ENCODE measurements around the gene EYS. TPM values are rescaled to one million over a fixed set of nuclear protein-coding genes. Genes with fewer than 3 reads are reported as not detected.
A peak's percentile ranks its signal among the peaks of the same experiment; 100 is the strongest.
"Not testable (repeated sequence)": the region's sequence is repeated elsewhere in the genome, so short reads cannot be mapped to it uniquely, and the experiment has no call there.

EYS gene
- total and polyA plus RNA-seq, 2 experiments from 2014 or later: under 0.01 to 0.15 TPM

DNA sequence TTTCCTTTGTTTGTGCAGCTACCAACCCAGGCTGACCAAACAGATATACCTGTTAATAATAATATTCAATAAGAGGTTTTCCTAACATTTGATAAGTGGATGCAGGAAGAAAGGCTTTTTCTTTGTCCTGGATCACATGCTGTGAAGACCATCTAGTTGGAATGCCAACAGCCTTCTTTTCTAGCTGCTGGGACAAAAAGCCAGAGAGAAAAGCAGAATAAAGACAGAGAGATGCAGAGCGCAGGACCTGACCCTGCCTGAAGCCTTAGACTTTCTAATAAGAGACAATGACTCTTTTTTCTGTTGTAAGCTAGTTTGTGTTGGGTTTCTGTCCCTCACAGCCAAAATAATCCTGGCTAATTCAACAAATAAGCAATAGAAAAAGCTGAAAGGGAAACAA lies 1763.2 kb downstream of the EYS start:
- no peak for TF ChIP-seq CTCF (IDR thresholded peaks at IDR 0.05; ENCODE audit: low read depth, low read length)
- H3K9me3 ChIP-seq (ENCODE audit: low read depth): no peaks in the 10 kb centered on the region
- H3K27me3 ChIP-seq: no peaks in the 10 kb centered on the region
- no peak overlapping the region for H3K4me3 ChIP-seq
- no peaks in the 10 kb centered on the region for H3K36me3 ChIP-seq
- no peak overlapping the region for H3K27ac ChIP-seq
- H3K4me1 ChIP-seq (ENCODE audit: low read depth): peaks cover 17% of the 10 kb centered on the region
- DNase-seq (ENCODE audit: low read depth in 1 of 2, low spot score in 1 of 2): no peak

DNA sequence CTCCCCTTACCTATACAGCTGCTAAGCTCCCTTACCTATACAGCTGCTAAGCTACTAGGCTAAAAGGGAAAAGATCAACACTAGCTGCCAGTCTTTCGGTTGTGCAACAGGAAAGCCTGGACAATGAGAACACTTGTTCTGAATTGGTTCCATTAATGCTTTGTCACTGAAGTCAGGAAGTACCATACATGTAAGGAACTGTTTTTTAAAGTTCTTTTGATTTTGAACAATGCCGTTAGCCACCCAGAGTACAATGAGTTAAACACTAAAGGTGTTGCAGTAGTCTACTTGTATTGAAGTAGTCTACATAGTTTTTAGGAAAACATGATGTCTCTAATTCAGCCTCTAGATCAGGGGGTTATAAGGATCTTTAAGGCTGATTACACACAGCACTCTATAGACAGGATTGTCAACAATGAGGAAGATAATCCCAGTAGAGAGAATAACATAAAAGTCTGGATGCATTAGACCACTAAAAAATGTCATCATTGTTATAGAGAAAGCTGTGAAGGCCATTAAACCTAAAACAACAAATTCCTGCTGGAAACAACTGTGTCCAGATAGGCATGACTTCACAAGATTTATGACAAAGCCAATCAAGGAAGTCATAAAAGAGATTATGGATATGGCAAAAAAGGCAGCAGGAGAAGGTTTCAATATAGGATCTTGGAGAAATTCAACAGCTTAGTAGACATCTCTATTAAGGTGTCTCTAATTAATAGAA lies 1765.1 kb downstream of the EYS start:
- DNase-seq (ENCODE audit: low read depth in 1 of 2, low spot score in 1 of 2): peak in 1 of 2 donors; percentile 0
- H3K27ac ChIP-seq: no peak overlapping the region
- H3K4me1 ChIP-seq (ENCODE audit: low read depth): peaks cover 1% of the 10 kb centered on the region
- H3K36me3 ChIP-seq: no peaks in the 10 kb centered on the region
- H3K27me3 ChIP-seq: no peaks in the 10 kb centered on the region
- H3K9me3 ChIP-seq (ENCODE audit: low read depth): no peaks in the 10 kb centered on the region
- H3K4me3 ChIP-seq: no peak overlapping the region
- no peak for TF ChIP-seq CTCF (IDR thresholded peaks at IDR 0.05; ENCODE audit: low read depth, low read length)

GRCh38 chr6:63940056-63940455 lies 1767.0 kb downstream of the EYS start:
- H3K9me3 ChIP-seq (ENCODE audit: low read depth): no peaks in the 10 kb centered on the region
- no peaks in the 10 kb centered on the region for H3K27me3 ChIP-seq
- DNase-seq (ENCODE audit: low read depth in 1 of 2, low spot score in 1 of 2): no peak
- H3K27ac ChIP-seq: no peak overlapping the region
- peaks cover 5% of the 10 kb centered on the region for H3K4me1 ChIP-seq (ENCODE audit: low read depth)
- H3K36me3 ChIP-seq: no peaks in the 10 kb centered on the region
- no peak for TF ChIP-seq CTCF (IDR thresholded peaks at IDR 0.05; ENCODE audit: low read depth, low read length)
- no peak overlapping the region for H3K4me3 ChIP-seq

DNA sequence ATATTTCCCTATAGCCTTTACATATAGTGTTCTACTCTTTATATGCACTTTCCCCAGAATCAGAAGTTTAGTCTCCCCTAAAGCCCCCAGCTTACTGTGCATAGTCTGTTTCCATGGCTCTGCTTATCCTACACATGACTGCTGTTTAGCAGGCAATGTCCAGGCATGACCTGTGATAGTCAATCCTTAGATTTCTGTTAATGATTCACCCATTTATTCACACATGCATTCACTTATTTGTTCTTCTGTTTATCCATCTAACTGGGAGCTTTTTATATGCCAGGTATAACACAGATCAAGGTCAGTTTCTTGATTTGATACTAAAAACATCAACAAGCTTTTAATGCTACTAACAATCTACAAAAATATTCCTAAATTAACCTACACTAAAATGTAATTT lies 1770.6 kb downstream of the EYS start:
- Histone ChIP-seq H3K27ac (no peak overlapping the region), H3K9me3 (ENCODE audit: low read depth) (no peaks in the 10 kb centered on the region), H3K36me3 (no peaks in the 10 kb centered on the region), H3K27me3 (no peaks in the 10 kb centered on the region), H3K4me3 (no peak overlapping the region), H3K4me1 (ENCODE audit: low read depth) (peaks cover 5% of the 10 kb centered on the region)
- TF ChIP-seq CTCF (IDR thresholded peaks at IDR 0.05; ENCODE audit: low read depth, low read length): no peak
- no peak for DNase-seq (ENCODE audit: low read depth in 1 of 2, low spot score in 1 of 2)

DNA sequence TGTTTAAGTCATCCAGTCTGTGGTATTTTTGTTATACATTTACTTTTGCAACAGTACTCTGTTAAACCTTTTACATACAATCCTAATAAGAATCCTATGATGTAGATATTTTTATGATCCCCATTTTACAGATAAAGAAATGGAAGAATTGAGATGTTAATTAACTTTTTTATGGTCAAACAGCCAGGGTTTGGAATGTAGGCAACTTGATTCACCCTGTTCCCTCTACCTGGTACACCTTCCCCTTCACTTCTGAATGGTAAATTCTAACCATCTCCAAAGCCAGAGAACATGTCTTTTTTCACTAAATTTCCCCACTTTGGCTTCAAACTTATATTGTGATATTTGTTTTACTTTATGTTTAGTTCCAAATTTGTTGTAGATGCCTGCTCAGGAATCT lies 1771.3 kb downstream of the EYS start:
- Histone ChIP-seq H3K27me3 (no peaks in the 10 kb centered on the region), H3K36me3 (no peaks in the 10 kb centered on the region), H3K4me3 (no peak overlapping the region)

GRCh38 chr6:63933948-63934347 lies 1773.1 kb downstream of the EYS start:
- DNase-seq (ENCODE audit: low read depth in 1 of 2, low spot score in 1 of 2); H3K36me3 ChIP-seq; H3K27ac ChIP-seq; H3K4me1 ChIP-seq (ENCODE audit: low read depth); H3K27me3 ChIP-seq; H3K4me3 ChIP-seq; H3K9me3 ChIP-seq (ENCODE audit: low read depth): not testable (repeated sequence)

More for the DNA sequence above, 1771.3 kb downstream of the EYS start:
- Histone ChIP-seq H3K9me3 (ENCODE audit: low read depth) (no peaks in the 10 kb centered on the region), H3K4me1 (ENCODE audit: low read depth) (peaks cover 5% of the 10 kb centered on the region), H3K27ac (no peak overlapping the region)
- TF ChIP-seq CTCF (IDR thresholded peaks at IDR 0.05; ENCODE audit: low read depth, low read length): no peak
- DNase-seq (ENCODE audit: low read depth in 1 of 2, low spot score in 1 of 2): no peak

All from cardiac muscle cell (in vitro differentiated cells and primary cell).